GM19328 (cell line): ENCODE measurements around the gene ATP10D.

Source experiments
- ATAC-seq: cut with Tn5 transposase; IDR thresholded peaks from one replicate; pipeline ENCODE4 v1.9.1; 2021; ENCODE audit warnings: mild to moderate bottlenecking, moderate library complexity; ENCODE audit not compliant: unreplicated experiment

Gene ATP10D

DNA sequence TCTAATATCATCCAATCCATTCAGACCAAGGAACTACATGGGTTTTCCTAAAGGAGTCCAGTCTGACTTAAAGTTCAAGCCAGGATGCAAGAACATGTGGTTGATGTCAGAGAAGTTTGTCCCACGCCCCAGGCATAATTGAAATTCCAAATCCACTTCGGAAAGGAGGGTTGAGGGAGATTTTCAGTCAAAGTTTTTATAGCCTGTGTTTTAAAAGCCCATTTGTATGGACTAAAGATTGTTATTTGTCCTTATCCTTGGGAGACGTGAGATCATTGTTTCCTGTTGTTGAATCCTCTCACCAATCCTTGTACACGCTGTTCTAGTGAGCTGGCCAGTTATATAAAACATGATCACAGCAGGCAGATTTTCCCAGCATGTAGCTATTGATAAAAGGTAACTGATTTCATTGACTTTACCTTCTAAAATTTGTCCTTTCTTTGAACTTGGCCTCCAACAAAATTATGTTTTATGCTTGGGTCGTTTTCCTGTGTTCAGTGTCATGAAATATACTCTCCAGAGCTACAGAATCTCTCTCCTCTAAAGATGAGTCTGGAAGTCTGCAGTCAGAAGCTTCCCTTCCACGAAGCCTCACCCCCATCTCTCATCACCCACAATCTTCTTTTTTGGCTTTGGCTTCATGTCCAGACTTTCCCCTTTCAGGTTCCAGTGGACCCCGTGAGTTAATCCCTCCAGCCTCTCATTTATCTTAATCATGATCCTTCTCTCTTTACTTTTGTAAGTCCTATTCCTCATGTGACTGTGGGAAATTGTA lies 92.9 kb downstream of the ATP10D start:
- ATAC-seq: no peak

- no peak for ATAC-seq
These were observed 94.2 kb downstream of the ATP10D start for GRCh38 chr4:47579235-47579634.

DNA sequence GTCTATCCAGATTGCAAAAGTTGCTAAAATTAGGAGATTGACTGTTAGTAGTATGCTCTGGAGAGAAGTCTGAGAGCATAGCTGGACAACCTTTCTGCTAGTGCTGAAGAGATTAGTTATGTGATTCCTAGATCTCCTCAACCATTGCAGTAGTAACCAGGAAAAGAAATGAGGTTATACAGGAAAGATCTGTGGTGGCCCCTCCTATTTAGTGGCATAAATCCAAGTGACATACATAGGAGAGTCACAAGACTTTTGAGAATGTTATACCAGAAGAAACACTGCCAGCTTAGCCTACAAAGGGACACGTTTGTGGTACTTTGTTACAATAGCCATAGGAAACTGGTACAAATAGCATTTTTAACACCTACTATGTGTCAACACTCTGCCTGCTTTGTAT lies 105.2 kb downstream of the ATP10D start:
- no peak for ATAC-seq

GRCh38 chr4:47597696-47598095 lies 112.6 kb downstream of the ATP10D start:
- ATAC-seq: no peak

- ATAC-seq: no peak
These were observed 113.2 kb downstream of the ATP10D start for GRCh38 chr4:47598320-47598719.

DNA sequence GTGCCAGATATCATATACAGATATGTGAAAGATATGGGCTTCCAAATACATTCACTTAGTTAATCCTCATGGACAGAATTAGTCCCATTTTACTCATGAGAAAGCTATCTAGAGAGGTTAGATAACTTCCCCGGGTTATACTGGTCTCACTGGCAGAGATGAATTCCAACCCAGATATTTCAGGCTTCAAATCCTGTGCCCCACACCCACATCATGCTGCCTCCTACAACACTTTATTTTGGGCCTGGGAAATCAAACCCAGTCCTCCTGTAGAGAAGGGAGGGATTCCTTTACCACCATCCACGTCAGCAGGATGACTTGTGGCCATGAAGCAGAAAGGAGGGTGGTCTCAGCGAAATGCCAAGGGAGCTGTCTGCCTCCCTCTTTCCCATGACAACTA lies 113.8 kb downstream of the ATP10D start:
- no peak for ATAC-seq

GRCh38 chr4:47606482-47606881 lies 121.4 kb downstream of the ATP10D start:
- no peak for ATAC-seq

GRCh38 chr4:47612116-47613023 lies 127.3 kb downstream of the ATP10D start:
- no peak for ATAC-seq

DNA sequence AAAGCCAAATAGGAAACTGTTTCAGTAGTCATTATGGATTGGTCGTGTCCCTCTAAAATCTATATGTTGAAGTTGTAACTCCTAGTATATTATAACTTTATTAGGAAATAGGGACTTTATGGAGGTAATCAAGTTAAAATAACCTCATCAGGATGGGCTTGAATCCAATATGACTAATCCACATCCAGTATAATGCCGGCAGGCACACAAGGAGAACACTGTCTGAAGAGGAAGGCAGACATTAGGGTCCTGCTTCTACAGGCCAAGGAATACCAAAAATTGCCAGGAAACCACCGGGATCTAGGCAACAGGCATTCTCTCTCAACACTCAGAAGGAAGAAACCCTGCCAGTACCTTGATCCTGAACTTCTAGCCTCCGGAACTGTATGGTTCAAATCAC lies 130.3 kb downstream of the ATP10D start:
- no peak for ATAC-seq

DNA sequence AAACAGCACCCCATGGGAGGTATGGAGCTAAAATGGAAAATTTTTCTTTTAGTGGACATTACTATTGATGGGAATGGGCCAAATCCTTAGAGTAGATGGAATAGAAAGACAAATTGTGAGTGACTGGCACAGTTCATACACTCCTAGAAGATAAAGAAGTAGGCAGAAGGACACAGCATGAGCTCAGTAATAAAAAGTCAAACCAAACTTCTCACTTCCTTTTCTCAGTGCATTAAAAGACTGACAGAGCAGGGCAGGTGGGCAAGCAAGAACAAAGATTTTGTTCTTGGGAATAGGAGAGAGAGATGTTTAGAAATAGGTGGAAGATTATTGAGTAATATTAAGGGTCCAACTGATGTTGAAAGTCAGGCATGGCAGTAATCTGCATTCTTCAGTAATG lies 132.5 kb downstream of the ATP10D start:
- ATAC-seq: peak; percentile 68

DNA sequence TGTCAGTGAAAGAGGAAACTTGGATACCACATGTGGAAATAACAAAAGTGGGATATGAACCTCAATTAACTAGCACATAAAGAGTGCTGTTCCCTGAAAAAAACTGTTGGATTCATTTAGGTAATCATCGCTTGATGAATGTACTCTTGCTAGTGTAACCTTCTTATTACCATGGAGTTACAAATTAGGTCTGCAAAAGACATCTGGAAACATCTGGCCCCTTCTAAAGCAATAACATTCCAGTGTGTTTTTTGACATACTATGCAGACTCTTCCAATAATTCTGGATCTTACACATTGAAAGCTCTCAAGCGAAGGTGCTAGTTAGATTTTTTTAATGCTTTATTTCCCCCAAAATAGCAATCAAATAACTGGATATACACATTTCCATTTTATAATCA lies 134.6 kb downstream of the ATP10D start:
- no peak for ATAC-seq

DNA sequence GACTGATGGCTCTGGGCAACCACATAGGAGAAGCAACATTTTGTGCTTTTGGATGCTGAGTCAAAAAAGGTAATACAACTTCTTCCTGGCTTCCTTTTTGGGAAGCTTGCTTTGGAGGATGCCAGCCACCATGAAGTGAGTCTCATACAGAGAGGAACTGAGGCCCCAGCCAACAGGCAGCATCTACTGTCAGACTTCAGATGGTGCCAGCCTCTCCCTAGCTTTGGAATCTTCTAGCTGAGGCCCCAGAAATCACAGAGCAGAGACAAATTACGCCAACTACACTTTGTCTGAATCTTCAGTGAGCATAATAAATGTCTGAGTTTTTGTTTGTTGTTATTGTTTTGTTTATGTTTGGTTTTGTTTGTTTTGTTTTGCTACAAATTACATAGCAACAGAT lies 136.1 kb downstream of the ATP10D start:
- no peak for ATAC-seq

DNA sequence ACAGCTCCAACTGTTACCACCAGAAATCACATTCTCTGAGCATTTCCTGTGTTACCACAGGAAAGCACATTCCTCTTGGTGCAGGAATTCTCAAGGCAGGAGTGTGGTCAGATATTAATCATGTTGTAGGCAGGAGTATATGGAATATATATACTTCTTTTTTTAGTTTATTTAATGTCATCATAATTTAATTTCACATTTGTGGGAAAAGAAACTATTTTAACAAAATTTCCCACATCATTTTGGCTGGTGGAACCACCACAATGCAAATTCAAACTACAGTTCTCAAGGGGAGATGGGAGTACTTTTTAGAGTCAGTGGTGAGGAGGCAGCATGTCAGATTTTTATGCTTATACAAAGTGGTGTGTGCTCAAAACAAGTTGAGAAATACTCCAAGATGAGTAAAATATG lies 139.0 kb downstream of the ATP10D start:
- ATAC-seq: no peak

DNA sequence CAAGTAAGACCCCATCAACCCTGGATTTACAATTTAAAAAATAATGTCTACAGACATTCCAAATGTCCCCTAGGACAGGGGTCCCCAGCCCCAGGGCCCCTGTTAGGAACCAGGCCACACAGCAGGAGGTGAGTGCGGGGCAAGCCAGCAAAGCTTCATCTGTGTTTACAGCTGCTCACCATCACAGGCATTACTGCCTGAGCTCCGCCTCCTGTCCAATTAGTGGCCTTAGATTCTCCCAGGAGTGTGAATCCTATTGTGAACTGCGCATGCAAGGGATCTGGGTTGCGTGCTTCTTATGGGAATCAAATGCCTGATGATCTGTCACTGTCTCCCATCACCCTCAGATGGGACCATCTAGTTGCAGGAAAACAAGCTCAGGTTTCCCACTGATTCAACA lies 146.1 kb downstream of the ATP10D start:
- no peak for ATAC-seq

GRCh38 chr4:47639531-47639930 lies 154.5 kb downstream of the ATP10D start:
- ATAC-seq: no peak

DNA sequence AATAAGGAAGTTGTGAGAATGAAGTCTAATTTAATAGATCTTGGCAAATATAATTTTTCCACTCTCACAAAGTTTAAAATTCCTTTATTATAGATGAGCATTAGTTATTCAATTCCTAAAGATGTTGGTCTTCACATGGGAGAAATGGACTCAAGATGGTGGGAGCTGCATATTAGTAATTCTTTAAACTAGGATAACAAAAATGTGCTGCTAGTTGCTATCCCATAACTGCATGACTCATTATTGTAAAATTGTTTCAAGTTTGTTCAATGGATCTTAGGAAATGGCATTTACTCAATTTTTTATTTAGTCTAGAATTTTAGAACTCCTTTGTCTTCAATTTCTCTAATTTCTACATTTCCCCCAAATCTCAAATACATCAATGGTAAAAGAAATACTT lies 155.8 kb downstream of the ATP10D start:
- no peak for ATAC-seq

DNA sequence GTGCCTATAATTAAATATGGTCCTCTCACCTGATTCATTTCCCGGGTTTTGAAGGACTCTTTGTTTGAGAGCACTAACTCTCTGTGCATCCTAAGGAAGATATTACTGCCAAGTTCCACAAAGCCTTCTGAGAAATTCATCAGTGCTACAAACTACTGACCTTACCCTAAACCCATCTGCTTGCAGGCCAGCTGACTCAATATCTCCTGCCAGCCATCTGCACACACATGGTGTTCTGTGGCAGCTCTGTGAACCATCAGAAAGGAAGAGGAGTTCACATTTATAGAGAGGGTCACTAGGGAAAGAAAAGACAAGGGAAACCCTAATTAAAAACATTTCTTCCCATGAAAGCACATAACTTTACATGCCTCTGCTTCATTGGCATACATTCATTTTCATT lies 156.7 kb downstream of the ATP10D start:
- no peak for ATAC-seq

DNA sequence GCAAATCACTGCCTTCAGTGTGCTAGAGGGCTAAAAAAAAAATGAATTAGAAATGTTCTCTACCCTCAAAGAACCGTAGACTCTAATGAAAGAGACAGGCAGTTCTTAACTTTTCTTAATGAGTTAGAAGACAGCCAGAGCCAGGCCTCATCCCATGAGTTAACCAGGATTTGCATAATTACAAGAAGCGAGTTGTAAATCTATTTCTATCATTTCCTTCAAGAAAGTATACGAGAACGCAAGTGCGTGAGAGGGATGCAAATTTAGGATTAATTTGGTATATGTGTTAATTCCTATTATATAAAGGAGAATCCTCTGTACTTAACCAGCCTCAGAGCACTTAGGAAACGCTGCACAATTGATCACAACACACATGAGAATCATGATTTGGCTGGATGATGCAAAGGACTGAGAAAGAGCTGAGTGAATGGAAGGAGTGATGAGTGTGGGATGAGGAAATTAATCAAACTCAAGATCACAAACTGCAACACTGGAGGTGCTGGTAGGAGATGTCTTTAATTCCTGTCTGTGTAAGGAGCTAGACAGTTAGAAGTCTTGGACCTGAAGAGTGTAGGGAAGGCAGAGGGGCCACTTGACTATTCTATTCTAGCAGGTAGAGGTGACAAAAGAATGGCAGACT lies 157.2 kb downstream of the ATP10D start:
- ATAC-seq: no peak
